ENCODE results near the gene GABRA6. TPM values are rescaled to one million over a fixed set of nuclear protein-coding genes. Genes with fewer than 3 reads are reported as not detected.
"Not testable (repeated sequence)": the region's sequence is repeated elsewhere in the genome, so short reads cannot be mapped to it uniquely, and the experiment has no call there.

The GABRA6 gene
- total and polyA plus RNA-seq, 2 experiments from 2014 or later, result not detected

GRCh38 chr5:161641444-161641843 is 44.1 kb upstream of the GABRA6 start:
- DNase-seq (ENCODE audit: low spot score), result no peak
- Histone ChIP-seq H3K4me2 (no peak overlapping the region), H3K4me1 (ENCODE audit: insufficient read depth) (no peaks in the 10 kb centered on the region), H3K36me3 (ENCODE audit: insufficient read depth) (no peaks in the 10 kb centered on the region), H3K27me3 (ENCODE audit: insufficient read depth) (no peaks in the 10 kb centered on the region), H2AFZ (no peak overlapping the region), H3F3A (replicated peaks; ENCODE audit: low read depth) (no peaks in the 10 kb centered on the region), H3K27ac (ENCODE audit: low read depth) (no peak overlapping the region), H4K20me1 (replicated peaks; ENCODE audit: insufficient read depth) (no peaks in the 10 kb centered on the region), H3K79me2 (replicated peaks; ENCODE audit: insufficient read depth) (no peaks in the 10 kb centered on the region), H3K4me3 (no peak overlapping the region), H3K9me2 (ENCODE audit: insufficient read depth) (no peaks in the 10 kb centered on the region)
- Mint-ChIP-seq H3K9me3 (no peaks in the 10 kb centered on the region; the same call in 2 of the 3 replicates), H3K4me1 (no peaks in the 10 kb centered on the region), H3K27ac (no peak overlapping the region), H3K36me3 (ENCODE audit: low read depth) (no peaks in the 10 kb centered on the region), H3K27me3 (ENCODE audit: insufficient read depth, low read depth, poor library complexity) (no peaks in the 10 kb centered on the region), H3K4me3 (no peak overlapping the region)
- no peak for TF ChIP-seq EZH2 (IDR thresholded peaks at IDR 0.05; ENCODE audit: low read depth, unreplicated experiment)
- TF ChIP-seq JUNB (IDR thresholded peaks at IDR 0.05; ENCODE audit: unreplicated experiment), result no peak
- no peak for TF ChIP-seq EZH2phosphoT487 (IDR thresholded peaks at IDR 0.05; ENCODE audit: unreplicated experiment)
- no peak for TF ChIP-seq NANOG (IDR thresholded peaks at IDR 0.05; ENCODE audit: borderline replicate concordance)
- no peak for TF ChIP-seq CREB1 (CRISPR knock-in tag; IDR thresholded peaks at IDR 0.05; ENCODE audit: low read depth)
- no peak for ATAC-seq

- DNase-seq (ENCODE audit: low spot score), result no peak
- no peak overlapping the region for H3K4me3 ChIP-seq
- H3K27me3 ChIP-seq (ENCODE audit: insufficient read depth), result no peaks in the 10 kb centered on the region
- ATAC-seq, result no peak
- H3K36me3 Mint-ChIP-seq (ENCODE audit: low read depth), result no peaks in the 10 kb centered on the region
- no peak overlapping the region for H3K27ac ChIP-seq (ENCODE audit: low read depth)
- H3K4me1 ChIP-seq (ENCODE audit: insufficient read depth), result no peaks in the 10 kb centered on the region
- no peaks in the 10 kb centered on the region for H3K79me2 ChIP-seq (replicated peaks; ENCODE audit: insufficient read depth)
- no peaks in the 10 kb centered on the region for H3K27me3 Mint-ChIP-seq (ENCODE audit: insufficient read depth, low read depth, poor library complexity)
- H3K9me2 ChIP-seq (ENCODE audit: insufficient read depth), result no peaks in the 10 kb centered on the region
- H3K9me3 Mint-ChIP-seq, result no peaks in the 10 kb centered on the region; the same call in 2 of the 3 replicates
- H3F3A ChIP-seq (replicated peaks; ENCODE audit: low read depth), result no peaks in the 10 kb centered on the region
- H3K4me1 Mint-ChIP-seq, result peaks cover 3% of the 10 kb centered on the region; the same call in 1 of the 3 replicates
- H2AFZ ChIP-seq, result no peak overlapping the region
- H3K36me3 ChIP-seq (ENCODE audit: insufficient read depth), result no peaks in the 10 kb centered on the region
- H3K27ac Mint-ChIP-seq, result no peak overlapping the region
- H3K4me3 Mint-ChIP-seq, result no peak overlapping the region
- H4K20me1 ChIP-seq (replicated peaks; ENCODE audit: insufficient read depth), result no peaks in the 10 kb centered on the region
- H3K4me2 ChIP-seq, result no peak overlapping the region
- no peak for TF ChIP-seq POLR2AphosphoS5 (IDR thresholded peaks at IDR 0.05; ENCODE audit: low read depth)
- no peak for TF ChIP-seq CREB1 (CRISPR knock-in tag; IDR thresholded peaks at IDR 0.05; ENCODE audit: low read depth)
These were observed 40.3 kb upstream of the GABRA6 start for GRCh38 chr5:161645264-161645663.

GRCh38 chr5:161651926-161652325 is 33.6 kb upstream of the GABRA6 start:
- ATAC-seq (peak; percentile 42), DNase-seq (ENCODE audit: low spot score) (peak; percentile 33)
- Mint-ChIP-seq H3K4me3 (peak overlapping the region; percentile 61), H3K4me1 (peaks cover 20% of the 10 kb centered on the region), H3K27ac (peak overlapping the region; percentile 90), H3K9me3 (peaks cover 32% of the 10 kb centered on the region), H3K36me3 (ENCODE audit: low read depth) (peaks cover 32% of the 10 kb centered on the region; the same call in 2 of the 3 replicates)
- H3K4me3 ChIP-seq; H2AFZ ChIP-seq; H3K27me3 ChIP-seq (ENCODE audit: insufficient read depth); H3K27me3 Mint-ChIP-seq (ENCODE audit: insufficient read depth, low read depth, poor library complexity); H3F3A ChIP-seq (replicated peaks; ENCODE audit: low read depth); H3K4me1 ChIP-seq (ENCODE audit: insufficient read depth); H3K27ac ChIP-seq (ENCODE audit: low read depth); H3K9me2 ChIP-seq (ENCODE audit: insufficient read depth); H4K20me1 ChIP-seq (replicated peaks; ENCODE audit: insufficient read depth); H3K36me3 ChIP-seq (ENCODE audit: insufficient read depth); H3K79me2 ChIP-seq (replicated peaks; ENCODE audit: insufficient read depth): not testable (repeated sequence)
- H3K4me2 ChIP-seq, result peak overlapping the region; percentile 19

- Histone ChIP-seq H2AFZ (0 out of 2 replicates have a peak overlapping the region, but pooled peaks have one; percentile 25), H3F3A (replicated peaks; ENCODE audit: low read depth) (no peaks in the 10 kb centered on the region), H3K27ac (ENCODE audit: low read depth) (no peak overlapping the region), H3K9me2 (ENCODE audit: insufficient read depth) (no peaks in the 10 kb centered on the region), H4K20me1 (replicated peaks; ENCODE audit: insufficient read depth) (no peaks in the 10 kb centered on the region), H3K4me3 (no peak overlapping the region), H3K4me1 (ENCODE audit: insufficient read depth) (no peaks in the 10 kb centered on the region), H3K79me2 (replicated peaks; ENCODE audit: insufficient read depth) (no peaks in the 10 kb centered on the region), H3K4me2 (no peak overlapping the region), H3K27me3 (ENCODE audit: insufficient read depth) (no peaks in the 10 kb centered on the region), H3K36me3 (ENCODE audit: insufficient read depth) (no peaks in the 10 kb centered on the region)
- Mint-ChIP-seq H3K9me3 (peaks cover 1% of the 10 kb centered on the region; the same call in 1 of the 3 replicates), H3K27ac (no peak overlapping the region), H3K4me1 (no peaks in the 10 kb centered on the region), H3K27me3 (ENCODE audit: insufficient read depth, low read depth, poor library complexity) (no peaks in the 10 kb centered on the region), H3K36me3 (ENCODE audit: low read depth) (no peaks in the 10 kb centered on the region), H3K4me3 (no peak overlapping the region)
- DNase-seq (ENCODE audit: low spot score) (peak; percentile 1), ATAC-seq (no peak)
- TF ChIP-seq ZNF114 (CRISPR knock-in tag; IDR thresholded peaks at IDR 0.05) (no peak), POLR2AphosphoS5 (IDR thresholded peaks at IDR 0.05; ENCODE audit: low read depth) (no peak), EZH2phosphoT487 (IDR thresholded peaks at IDR 0.05; ENCODE audit: unreplicated experiment) (no peak), STAT1 (IDR thresholded peaks at IDR 0.05; ENCODE audit: unreplicated experiment) (no peak), JUNB (IDR thresholded peaks at IDR 0.05; ENCODE audit: unreplicated experiment) (no peak), CTCF (conservative IDR thresholded peaks at IDR 0.05; ENCODE audit: low read depth in 2 of 2) (no peak), NANOG (IDR thresholded peaks at IDR 0.05; ENCODE audit: borderline replicate concordance) (no peak), ETS1 (IDR thresholded peaks at IDR 0.05) (no peak)
These were observed 24.7 kb upstream of the GABRA6 start for GRCh38 chr5:161660806-161661205.

Data from GM23338 (cell line).